Astrocyte (in vitro differentiated cells and primary cell): ENCODE measurements around the gene CCDC102A. TPM values are rescaled to one million over a fixed set of nuclear protein-coding genes. Genes with fewer than 3 reads are reported as not detected.

Source experiments
- total RNA-seq: library from RNA; stranded (reverse); gene quantifications from 2 replicates; pipeline ENCODE4 v1.2.1, GENCODE V29; 2021

CCDC102A gene
- total RNA-seq, 1 donor from 2014 or later = 8.8 TPM

Other genes starting within 250 kb of the CCDC102A start
- not detected in 2 replicates for gene CCL22, start 177.8 kb downstream of the CCDC102A start, total RNA-seq
- gene CX3CL1, start 164.1 kb downstream of the CCDC102A start, total RNA-seq = 9.6 and 12.1 TPM in 2 replicates
- not detected in 2 replicates for gene CCL17, start 131.8 kb downstream of the CCDC102A start, total RNA-seq
- 68.9 and 72.0 TPM in 2 replicates for gene CIAPIN1, start 89.2 kb downstream of the CCDC102A start, total RNA-seq
- 29.1 TPM in 2 replicates for gene COQ9, start 89.1 kb downstream of the CCDC102A start, total RNA-seq
- 53.7 and 58.0 TPM in 2 replicates for gene POLR2C, start 73.9 kb downstream of the CCDC102A start, total RNA-seq
- 25.5 and 28.4 TPM in 2 replicates for gene DOK4, start 50.1 kb downstream of the CCDC102A start, total RNA-seq
- gene ADGRG5, start 6.1 kb upstream of the CCDC102A start, total RNA-seq = 0.09 and 0.12 TPM in 2 replicates
- gene ADGRG1, start 92.1 kb upstream of the CCDC102A start, total RNA-seq = 13.6 and 13.9 TPM in 2 replicates
- gene ADGRG3, start 131.7 kb upstream of the CCDC102A start, total RNA-seq = not detected in 2 replicates
- not detected in 2 replicates for gene DRC7, start 158.2 kb upstream of the CCDC102A start, total RNA-seq
- 21.1 and 28.6 TPM in 2 replicates for gene KATNB1, start 199.2 kb upstream of the CCDC102A start, total RNA-seq